Jurkat, Clone E6-1 (cell line): ENCODE data around the gene BTBD1.
"Not testable (repeated sequence)": the region's sequence is repeated elsewhere in the genome, so short reads cannot be mapped to it uniquely, and the experiment has no call there.

Experiments used
- DNase-seq: peaks from one replicate; pipeline ENCODE4 v3.0.0-alpha.2; 2011; ENCODE audit warnings: low read depth, low spot score
- H3K4me3 ChIP-seq: 2 replicates; pipeline ENCODE4 v1.5.1; 2011; ENCODE audit warnings: mild to moderate bottlenecking, low read length, control low read depth, moderate library complexity

Gene BTBD1

DNA sequence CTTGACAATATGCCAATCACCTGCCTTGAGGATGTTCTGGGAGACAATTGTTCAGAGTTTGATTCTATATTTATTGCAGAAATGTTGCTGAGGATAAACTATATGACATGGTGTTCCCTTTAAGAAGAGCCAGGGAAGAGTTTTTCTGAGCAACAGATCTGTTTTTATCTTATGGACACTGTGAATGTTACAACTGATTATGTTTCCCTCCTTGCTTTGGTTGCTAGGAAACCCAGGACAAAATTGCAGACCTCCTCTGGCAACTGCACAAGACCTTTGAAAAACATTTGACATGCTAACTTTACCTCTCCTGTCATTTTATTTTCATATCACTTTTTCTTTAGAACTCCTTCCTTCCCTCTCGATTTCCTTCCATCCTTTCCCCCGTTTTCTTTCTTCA, 32.2 kb upstream of the BTBD1 start:
- no peak overlapping the region for H3K4me3 ChIP-seq
- no peak for DNase-seq

GRCh38 chr15:83098079-83098478, 31.0 kb upstream of the BTBD1 start:
- DNase-seq, result no peak
- H3K4me3 ChIP-seq, result no peak overlapping the region

GRCh38 chr15:83094583-83094982, 27.5 kb upstream of the BTBD1 start:
- no peak overlapping the region for H3K4me3 ChIP-seq
- DNase-seq, result no peak

DNA sequence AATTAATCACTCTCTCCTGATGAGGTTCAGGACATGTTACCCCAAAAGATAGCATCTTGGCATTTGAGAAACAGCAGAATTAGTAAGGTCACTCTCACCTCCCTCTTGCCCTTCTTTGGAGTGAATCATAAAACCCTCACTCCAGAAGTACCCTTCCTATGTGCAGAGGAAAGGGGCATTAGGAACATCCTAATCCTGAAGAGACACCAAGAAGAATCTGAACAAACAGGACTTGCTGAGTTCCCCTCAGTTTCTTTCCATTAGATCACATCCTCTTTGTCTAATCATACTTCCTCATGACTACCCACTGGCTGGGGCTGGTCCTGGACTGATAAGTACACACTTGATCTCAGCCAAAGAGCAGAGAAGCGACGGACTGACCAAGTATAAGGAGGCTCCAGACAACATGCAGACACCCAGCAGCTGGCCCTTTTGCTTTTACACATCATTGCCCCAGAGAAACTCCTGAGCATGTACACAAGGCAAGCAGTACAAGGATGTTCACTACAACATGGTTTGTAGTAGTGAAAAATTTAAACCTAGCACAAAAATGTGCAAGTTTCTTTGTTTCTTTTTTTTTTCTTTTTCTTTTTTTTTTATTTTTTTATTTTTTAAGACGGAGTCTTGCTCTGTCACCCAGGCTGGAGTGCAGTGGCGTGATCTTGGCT, 25.4 kb upstream of the BTBD1 start:
- H3K4me3 ChIP-seq, result no peak overlapping the region
- DNase-seq, result no peak

DNA sequence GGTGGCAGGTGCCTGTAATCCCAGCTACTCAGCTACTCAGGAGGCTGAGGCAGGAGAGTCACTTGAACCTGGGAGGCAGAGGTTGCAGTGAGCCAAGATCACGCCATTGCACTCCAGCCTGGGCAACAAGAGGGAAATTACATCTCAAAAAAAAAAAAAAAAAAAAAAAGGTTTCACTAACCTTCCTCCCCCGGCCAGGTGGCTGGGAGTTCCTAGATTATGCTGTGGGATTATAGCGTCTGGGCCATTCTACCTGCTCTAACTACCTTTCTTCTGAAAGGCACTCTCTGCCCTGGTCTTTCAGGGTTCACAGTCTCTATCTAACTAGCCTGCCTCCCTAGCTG, 24.9 kb upstream of the BTBD1 start:
- DNase-seq, H3K4me3 ChIP-seq: not testable (repeated sequence)

- no peak for DNase-seq
- H3K4me3 ChIP-seq, result no peak overlapping the region
These were observed 23.4 kb upstream of the BTBD1 start for GRCh38 chr15:83090465-83090864.

- no peak overlapping the region for H3K4me3 ChIP-seq
- DNase-seq, result no peak
These were observed 21.8 kb upstream of the BTBD1 start for GRCh38 chr15:83088876-83089275.

DNA sequence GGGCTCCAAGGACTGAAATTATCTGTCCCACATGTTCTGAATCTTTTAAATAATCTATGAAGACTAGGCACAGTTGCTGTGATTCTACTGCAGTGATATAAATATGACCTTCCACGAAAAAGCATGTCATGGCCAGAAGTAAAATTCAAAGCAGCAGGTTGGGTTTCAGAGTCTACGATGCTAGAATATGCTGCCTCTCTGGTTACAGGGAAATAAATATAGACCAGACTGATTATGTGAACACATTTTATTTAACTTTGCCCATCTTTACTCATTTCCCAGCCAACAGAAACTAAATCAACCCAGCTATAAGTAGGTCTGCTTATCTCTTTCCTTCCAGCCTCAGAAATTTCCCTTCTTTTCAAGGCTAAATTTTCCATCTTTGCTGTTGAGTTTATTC, 20.5 kb upstream of the BTBD1 start:
- no peak overlapping the region for H3K4me3 ChIP-seq
- no peak for DNase-seq

- H3K4me3 ChIP-seq, DNase-seq: not testable (repeated sequence)
These were observed 19.0 kb upstream of the BTBD1 start for GRCh38 chr15:83085864-83086552.

DNA sequence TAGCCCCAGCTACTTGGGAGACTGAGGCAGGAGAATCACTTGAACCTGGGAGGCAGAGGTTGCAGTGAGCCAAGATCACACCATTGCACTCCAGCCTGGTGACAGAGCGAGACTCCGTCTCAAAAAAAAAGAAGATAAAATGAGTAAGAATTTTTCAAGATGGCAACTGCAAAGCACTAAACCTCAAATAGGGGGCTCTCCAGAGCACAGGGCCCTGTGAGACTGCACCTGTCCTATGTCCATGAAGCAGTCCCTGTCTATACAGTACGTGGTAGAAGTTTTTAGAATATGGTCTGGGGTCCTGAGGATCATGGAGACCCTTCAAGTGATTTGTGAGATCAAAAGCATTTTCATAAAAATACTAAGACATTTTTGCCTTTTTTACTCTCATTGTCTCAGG, 18.4 kb upstream of the BTBD1 start:
- not testable (repeated sequence) for DNase-seq, H3K4me3 ChIP-seq

DNA sequence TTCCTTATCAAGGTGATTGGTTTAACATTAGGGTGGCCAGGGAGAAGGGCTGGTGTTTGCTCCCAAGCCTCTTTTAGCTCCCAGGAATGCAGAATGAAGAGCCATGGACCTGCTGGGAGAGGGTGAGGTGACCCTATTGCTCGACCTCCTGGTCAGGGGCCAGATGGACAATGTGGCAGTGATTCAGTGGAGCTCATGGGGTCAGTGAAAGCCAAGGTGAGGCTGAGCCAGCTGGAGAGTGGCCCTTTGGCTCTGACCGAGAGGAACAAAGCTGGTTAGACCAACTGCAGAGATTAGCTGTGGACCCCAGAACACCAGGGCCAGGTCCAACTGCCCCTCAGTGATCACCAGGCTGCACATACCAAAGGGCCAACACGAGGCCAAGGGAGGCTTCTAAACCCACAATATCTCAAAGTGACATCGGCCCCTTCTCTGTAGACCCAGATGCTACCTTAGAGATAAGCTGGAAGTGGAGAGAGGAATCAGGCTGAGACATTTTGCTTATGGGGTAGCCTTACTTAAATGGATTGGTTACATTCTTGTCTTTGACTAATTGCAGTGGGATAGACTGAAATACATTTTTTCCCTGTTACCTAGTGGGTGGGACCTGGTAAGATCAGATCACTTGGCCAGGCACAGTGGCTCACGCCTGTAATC, 15.8 kb upstream of the BTBD1 start:
- no peak for DNase-seq
- H3K4me3 ChIP-seq, result no peak overlapping the region

DNA sequence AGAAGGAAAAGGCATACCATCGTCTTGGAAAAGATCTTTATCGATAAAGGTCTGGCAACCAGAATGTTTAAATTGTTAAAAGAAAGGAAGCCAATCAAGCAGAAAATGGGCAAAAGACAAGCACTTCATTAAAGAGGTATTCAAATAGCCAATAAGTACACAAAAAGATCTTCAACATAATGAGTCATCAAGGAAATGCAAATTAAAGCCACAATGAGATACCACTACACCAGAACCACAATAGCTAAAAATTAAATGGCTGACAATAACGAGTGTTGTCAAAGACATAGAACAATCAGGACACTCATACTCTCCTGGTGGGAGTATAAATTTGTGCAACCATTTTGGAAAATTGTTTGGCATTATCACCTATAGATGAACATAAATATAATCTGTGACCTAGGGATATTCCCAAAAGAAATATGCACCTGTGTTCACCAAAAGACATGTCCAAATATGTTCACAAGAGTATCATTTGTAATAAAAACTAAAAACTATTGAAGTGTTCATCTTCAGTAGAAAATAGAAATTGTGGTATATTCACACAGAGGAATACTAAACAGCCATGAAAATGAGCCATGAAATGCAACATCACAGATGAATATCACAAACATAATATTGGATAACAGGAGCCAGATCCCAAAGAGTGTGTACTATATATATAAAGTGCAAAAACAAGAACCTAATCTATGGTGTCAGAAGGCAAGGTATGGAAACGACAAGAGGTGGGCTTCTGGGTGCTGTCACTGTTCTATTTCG, 14.4 kb upstream of the BTBD1 start:
- no peak overlapping the region for H3K4me3 ChIP-seq
- DNase-seq, result no peak

- DNase-seq, result no peak
- no peak overlapping the region for H3K4me3 ChIP-seq
These were observed 11.7 kb upstream of the BTBD1 start for GRCh38 chr15:83078712-83079111.

GRCh38 chr15:83077491-83078230, 10.6 kb upstream of the BTBD1 start:
- no peak overlapping the region for H3K4me3 ChIP-seq
- DNase-seq, result no peak

DNA sequence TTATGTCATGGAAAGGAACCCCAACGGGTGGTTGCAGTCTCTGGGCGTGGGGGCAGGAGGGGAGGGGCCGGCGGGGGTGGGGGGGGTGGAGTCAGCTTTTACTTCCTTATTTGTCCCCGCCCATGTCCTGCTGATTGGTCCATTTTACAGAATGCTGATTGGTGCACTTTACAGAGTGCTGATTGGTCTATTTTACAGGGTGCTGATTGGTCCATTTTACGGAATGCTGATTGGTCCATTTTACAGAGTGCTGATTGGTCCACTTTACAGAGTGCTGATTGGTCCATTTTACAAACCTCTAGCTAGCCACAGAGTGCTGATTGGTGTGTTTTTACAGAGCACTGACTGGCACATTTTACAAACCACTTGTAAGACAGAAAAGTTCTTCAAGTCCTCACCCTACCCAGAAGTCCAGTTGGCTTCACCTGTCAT, 2.2 kb upstream of the BTBD1 start:
- peak; percentile 51 for DNase-seq
- not testable (repeated sequence) for H3K4me3 ChIP-seq

GRCh38 chr15:83068054-83068453, 1.0 kb upstream of the BTBD1 start:
- H3K4me3 ChIP-seq, result no peak overlapping the region
- DNase-seq, result no peak

- DNase-seq, result no peak
- peak overlapping the region; percentile 91 for H3K4me3 ChIP-seq
These were observed 548 bp upstream of the BTBD1 start for GRCh38 chr15:83067638-83067962.

GRCh38 chr15:83066034-83066733, 868 bp downstream of the BTBD1 start:
- DNase-seq, result no peak

DNA sequence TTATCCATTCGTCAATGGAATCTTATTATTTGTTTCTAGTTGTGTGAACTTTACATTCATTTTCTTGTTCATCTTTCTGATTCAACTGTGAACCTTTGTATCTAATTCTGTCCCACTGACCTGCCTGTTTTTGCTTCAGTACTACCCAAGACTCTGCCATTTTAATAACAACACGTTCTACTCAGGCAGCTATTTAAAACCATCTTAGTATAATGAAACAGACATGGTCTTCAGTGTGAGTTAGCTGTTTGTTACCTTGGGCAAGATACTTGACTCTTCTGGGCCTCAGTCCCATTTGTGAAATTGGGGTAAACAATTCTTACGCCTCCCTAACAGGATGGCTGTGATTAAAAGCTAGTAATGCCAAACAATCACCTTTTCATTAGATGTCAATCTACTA, 1.6 kb downstream of the BTBD1 start:
- peak overlapping the region; percentile 91 for H3K4me3 ChIP-seq
- no peak for DNase-seq

More at GRCh38 chr15:83066034-83066733, 868 bp downstream of the BTBD1 start:
- H3K4me3 ChIP-seq, result peak overlapping the region; percentile 91
